Uterine smooth muscle cell (primary cell): ENCODE measurements around the gene MAMSTR. TPM values are rescaled to one million over a fixed set of nuclear protein-coding genes. Genes with fewer than 3 reads are reported as not detected.

Experiments
- total RNA-seq: library from RNA; depleted of rRNA; stranded (reverse); fragments of >200 nt; gene quantifications from 2 replicates; pipeline ENCODE4 v1.2.3, GENCODE V29; 2014

The MAMSTR gene, protein sequence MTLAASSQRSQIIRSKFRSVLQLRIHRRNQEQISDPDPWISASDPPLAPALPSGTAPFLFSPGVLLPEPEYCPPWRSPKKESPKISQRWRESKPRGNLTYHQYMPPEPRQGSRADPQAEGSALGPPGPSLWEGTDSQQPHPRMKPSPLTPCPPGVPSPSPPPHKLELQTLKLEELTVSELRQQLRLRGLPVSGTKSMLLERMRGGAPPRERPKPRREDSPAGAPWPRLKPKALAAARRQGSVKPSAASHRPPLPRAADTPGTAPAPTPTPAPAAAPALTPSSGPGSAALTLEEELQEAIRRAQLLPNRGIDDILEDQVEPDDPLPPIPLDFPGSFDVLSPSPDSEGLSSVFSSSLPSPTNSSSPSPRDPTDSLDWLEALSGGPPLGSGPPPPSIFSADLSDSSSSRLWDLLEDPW
- total RNA-seq, result 1.1 and 1.2 TPM in 2 replicates

DNA sequence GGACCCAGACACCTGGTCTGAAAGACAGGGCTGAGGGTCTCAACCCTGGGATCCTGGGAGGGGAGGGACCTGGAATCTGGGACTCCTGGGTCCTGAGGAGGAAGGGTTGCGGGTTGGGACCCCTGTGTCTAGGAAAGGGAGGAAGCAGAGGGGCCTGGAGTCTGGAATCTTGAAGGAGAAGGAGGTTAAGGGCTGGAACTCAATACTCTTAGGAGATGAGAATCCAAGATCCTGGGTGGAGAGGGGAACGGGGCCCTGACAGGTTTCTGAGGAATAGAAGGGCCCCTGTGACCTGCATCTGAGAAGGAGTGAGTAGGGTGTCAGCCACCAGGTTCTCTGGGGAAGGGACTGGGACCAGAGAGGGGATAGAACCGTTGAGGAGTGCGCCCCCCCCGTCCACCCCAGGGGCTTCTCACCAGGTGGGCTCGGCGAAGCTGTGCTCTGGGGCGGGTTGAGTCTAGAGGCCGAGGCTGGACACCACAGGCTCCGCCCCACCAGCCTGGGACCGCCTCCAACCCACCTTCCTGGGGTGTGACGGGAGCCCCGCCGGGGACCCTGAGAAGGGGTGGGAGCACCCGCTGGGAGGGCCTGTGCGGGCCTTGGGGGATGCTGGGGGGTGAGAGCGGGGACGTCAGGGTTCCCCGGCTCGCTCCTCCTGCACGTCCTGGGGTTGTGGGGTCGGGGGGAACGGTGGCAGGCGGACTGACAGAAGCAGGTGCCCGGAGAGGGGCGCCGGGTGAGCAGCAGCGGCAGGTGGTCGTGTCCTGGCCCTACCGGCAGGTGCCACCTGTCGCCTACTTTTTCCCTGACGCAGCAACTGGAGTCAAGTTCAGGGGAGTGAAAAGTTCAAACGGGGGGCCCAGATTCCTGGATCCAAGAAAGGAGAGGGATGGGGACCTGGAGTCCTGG is at the start of gene MAMSTR:
TSS of gene MAMSTR (minus strand) at position 463 of the 909 bp plus-strand sequence. CDS start 694 bp downstream, outside the sequence.

DNA sequence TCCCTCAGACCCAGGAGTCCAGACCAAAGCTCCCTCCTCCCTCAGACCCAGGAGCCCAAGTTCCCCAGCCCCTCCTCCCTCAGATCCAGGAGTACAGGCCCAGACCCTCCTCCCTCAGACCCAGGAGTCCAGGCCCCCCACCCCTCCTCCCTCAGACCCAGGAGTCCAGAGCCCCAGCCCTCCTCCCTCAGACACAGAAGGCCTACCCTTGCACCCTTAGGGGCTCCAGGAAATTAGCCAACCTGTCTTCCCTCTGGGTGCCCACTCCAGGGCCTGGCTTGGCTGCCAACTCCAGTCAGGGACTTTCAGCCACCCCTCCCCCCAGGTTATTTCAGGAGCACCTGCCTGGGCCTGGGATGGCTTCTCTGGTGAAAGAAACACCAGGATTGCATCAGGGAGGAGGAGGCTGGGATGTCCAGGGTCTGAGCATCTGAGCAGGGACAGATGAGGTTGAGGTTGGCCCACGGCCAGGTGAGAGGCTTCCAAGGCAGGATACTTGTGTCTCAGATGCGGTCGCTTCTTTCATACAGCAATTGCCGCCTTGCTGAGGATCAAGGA is 35.6 kb upstream of the MAMSTR start, which contains the start of gene FGF21:
TSS of gene FGF21 (plus strand) at position 441 of the 558 bp plus-strand sequence. CDS start 713 bp downstream, outside the sequence.

DNA sequence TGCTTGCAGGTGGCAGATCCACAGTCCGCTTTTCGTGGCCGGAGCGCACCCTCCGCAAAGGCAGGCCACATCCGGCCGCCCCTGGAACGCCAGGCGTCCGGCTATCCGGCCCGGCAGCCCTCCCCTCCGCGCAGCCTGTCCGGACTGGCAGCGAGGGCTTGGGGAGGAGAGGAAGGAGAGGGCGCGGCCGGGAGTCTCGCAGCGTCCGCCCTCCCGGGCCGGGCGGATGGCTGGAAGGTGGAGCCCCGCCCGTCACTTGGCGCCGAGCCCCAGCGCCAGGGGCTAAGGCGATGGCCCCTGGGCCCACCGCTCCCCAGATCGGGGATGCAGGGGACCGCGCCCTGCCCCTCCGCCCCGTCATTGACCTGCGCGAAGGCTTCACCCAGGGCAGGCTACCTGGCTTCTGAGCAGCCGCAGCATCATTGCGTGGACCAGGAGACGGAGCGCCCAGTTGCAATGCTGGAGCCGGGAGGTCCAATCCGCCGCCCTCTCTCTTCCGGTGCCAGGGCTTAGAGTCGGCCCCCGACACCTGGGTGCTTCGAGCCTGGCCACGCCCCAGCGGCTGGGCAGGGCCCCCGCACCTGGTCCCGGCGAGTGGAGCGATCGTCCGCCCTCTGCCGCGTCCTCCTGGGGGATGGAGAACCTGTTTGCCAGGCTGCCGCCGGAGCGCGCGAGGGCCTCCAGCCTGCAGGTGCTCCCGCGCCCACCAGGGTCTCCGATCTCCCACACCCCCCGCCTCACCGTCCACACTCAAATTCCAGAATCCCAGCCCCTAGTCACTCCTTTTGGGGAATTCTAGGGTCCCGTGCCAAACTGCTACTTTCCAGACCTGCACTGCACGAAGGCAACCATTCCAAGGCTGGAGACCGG is 33.2 kb upstream of the MAMSTR start, which contains the start of gene FUT1:
TSS of gene FUT1 (minus strand) at position 146 of the 870 bp plus-strand sequence. CDS start 1,360 bp downstream, outside the sequence.

DNA sequence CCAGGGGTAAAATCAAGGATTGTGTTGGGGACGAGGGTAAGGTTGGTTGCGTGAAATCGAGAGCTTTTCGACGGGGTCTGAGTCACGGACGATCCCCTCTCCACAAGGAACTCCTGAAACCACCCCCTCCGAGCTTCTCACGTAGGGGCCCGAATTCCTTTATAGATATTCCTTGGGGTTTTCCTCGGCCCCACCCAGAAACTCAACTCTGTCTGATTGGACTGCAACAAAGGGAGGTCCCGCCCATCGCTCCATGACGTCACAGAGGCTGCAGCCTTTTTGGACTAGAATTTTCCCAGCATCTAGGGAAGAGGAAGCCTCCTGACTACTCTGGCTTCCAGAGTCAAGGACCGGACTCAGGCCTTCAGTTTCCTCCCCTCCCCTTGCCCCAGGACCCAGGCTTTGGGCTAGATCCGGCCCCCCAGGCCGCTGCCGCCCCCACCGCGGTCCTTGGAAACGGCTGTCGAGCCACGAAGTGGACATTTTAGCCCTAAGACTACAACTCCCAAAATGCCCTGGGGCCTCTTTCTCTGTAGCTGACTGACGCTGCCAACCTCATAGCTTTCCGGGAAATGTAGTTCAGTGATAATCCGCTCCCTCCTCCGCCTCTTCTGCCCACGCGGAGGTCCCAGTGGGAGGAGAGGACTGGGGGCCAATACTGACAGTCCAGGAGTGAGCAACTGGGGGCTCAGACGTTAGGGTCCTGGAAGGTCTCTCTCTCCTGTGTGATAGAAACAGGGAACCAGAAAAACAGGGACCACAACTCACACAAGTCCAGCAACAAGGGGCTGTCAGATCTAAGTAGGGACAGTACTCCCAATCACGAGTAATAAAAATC is 27.4 kb upstream of the MAMSTR start, which contains the start of gene IZUMO1:
TSS of gene IZUMO1 (minus strand) at position 172 of the 838 bp plus-strand sequence. CDS start 1,050 bp downstream, outside the sequence.

DNA sequence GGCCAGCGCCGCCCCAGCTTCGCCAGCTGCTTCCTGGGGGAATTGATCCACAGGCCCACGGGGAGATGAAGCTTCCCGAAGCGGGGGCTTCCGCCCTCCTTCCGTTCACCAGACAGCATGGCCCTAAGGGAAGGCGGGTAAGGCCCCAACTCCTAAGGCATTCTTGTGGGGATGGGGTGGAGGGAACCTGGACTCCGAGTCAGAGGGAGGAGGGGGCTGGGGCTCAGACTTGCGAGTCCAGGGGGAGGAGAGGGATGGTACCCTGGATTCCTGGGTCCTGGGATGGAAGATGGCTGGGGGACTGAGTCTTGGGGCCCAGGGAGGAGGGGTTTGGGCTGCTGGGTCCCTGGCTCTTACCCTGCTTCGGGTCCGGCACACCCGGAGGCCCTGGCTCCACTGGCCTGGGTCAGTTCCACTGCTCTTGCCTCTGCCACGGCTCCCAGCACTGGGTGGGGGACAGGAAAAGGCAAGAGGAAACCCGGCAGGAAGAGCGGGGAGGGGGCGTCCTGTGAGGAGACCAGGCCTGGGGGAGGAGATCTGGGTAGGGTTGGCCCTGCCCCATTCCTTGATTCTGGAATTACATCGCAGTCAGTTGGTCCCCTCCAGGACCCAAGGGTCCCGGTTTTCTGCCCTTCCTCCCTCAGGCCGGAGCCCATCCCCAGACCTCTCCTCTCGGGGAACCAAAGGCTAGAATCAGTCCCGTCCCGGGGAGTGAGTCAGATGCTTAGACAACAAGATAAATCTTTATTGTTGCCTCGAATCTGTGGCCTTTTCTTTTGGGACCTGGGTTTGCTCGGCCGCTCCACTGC is 20.8 kb upstream of the MAMSTR start, which contains the start of gene RASIP1:
TSS of gene RASIP1 (minus strand) at position 447 of the 809 bp plus-strand sequence. CDS start at position 119, 328 bp downstream.

DNA sequence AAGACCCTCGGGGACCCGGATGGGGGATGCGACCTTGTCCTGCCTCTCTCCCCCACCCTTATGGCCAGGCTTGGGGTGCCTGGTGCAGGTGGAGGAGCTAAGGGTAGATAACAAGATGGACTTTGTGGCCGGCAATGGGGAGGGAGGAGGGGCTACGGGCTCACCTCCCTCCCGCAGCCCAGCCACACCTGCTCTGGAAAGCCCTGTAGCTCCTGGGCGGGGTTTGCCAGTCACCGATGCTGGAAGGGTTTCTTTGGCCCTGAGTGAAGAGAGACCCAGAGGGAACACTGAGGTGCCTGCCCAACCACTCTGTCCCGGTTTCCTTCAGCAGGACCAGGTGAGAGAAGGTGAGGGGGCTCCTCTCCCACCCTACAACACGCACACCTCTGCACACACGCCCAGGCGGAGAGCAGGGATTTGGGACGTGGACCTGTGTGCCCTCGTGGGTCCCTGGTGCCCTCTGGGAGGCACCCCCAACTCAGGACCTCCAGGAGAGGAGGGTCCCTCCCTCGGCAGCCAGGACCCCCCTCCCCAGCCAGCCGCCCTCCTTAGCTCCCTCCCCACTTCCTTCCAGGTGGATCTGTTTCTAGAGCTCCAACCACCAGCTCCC is 23.7 kb downstream of the MAMSTR start, which contains the start of gene FUT2:
TSS of gene FUT2 (plus strand) at position 229 of the 610 bp plus-strand sequence. CDS start 6,986 bp downstream, outside the sequence.

DNA sequence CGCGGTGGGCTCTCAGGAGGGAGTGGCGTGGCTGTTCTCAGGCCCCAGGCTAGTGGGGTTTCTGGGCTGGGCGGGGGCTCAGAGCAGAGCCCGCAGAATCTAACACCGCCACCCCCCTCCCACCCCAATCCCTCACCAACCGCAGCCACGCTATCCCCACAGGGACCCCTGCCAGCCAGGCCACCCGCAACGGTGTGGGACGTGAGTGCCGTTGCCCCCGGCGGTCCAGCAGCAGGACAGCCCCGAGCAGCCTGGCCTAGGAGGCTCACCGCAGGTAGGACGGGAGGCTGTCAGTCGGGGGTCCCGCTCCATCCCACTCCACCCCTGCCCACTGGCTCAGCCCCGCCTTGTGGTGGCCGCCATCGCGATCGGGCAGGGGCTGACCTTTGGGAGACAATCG is 46.5 kb downstream of the MAMSTR start, which contains the start of gene NTN5:
TSS of gene NTN5 (minus strand) at position 24 of the 400 bp plus-strand sequence. CDS start 2,031 bp downstream, outside the sequence.

Other genes with a start within 250 kb of the MAMSTR start
- gene LMTK3, start 207.9 kb downstream of the MAMSTR start, total RNA-seq, result under 0.01 and 0.37 TPM in 2 replicates
- not detected in 2 replicates for gene SULT2B1, start 167.6 kb downstream of the MAMSTR start, total RNA-seq
- gene SPACA4, start 113.0 kb downstream of the MAMSTR start, total RNA-seq, result not detected in 2 replicates
- gene FAM83E, start 104.6 kb downstream of the MAMSTR start, total RNA-seq, result 0.25 and 0.77 TPM in 2 replicates
- gene RPL18, start 100.5 kb downstream of the MAMSTR start, total RNA-seq, result 1,690 and 1,891 TPM in 2 replicates
- 7.4 and 8.4 TPM in 2 replicates for gene SPHK2, start 100.2 kb downstream of the MAMSTR start, total RNA-seq
- gene DBP, start 82.3 kb downstream of the MAMSTR start, total RNA-seq, result 3.9 and 7.6 TPM in 2 replicates
- 0.77 and 2.1 TPM in 2 replicates for gene CA11, start 73.5 kb downstream of the MAMSTR start, total RNA-seq
- gene NTN5, start 46.7 kb downstream of the MAMSTR start, total RNA-seq, result not detected in 2 replicates
- 0.11 TPM in 1 of 2 replicates, not detected in the other for gene FUT2, start 23.8 kb downstream of the MAMSTR start, total RNA-seq
- 0.44 and 0.87 TPM in 2 replicates for gene RASIP1, start 20.9 kb upstream of the MAMSTR start, total RNA-seq
- not detected in 2 replicates for gene IZUMO1, start 27.2 kb upstream of the MAMSTR start, total RNA-seq
- 0.33 and 1.1 TPM in 2 replicates for gene FUT1, start 32.9 kb upstream of the MAMSTR start, total RNA-seq
- not detected in 2 replicates for gene FGF21, start 35.8 kb upstream of the MAMSTR start, total RNA-seq
- 27.8 and 36.2 TPM in 2 replicates for gene BCAT2, start 91.3 kb upstream of the MAMSTR start, total RNA-seq
- gene HSD17B14, start 116.8 kb upstream of the MAMSTR start, total RNA-seq, result 6.0 and 16.1 TPM in 2 replicates
- 12.0 and 15.5 TPM in 2 replicates for gene PLEKHA4, start 148.9 kb upstream of the MAMSTR start, total RNA-seq
- 124 and 144 TPM in 2 replicates for gene PPP1R15A, start 152.7 kb upstream of the MAMSTR start, total RNA-seq
- gene TULP2, start 179.0 kb upstream of the MAMSTR start, total RNA-seq, result 0.37 TPM in 1 of 2 replicates, not detected in the other
- gene NUCB1, start 180.6 kb upstream of the MAMSTR start, total RNA-seq, result 69.9 and 197 TPM in 2 replicates
- gene DHDH, start 214.0 kb upstream of the MAMSTR start, total RNA-seq, result not detected in 2 replicates
- gene BAX, start 235.2 kb upstream of the MAMSTR start, total RNA-seq, result 64.2 and 70.1 TPM in 2 replicates
- gene FTL, start 245.6 kb upstream of the MAMSTR start, total RNA-seq, result 901 and 3,848 TPM in 2 replicates